Stromal cell of bone marrow (primary cell): ENCODE data around the gene BOD1L1.

Source experiments
- DNase-seq: peaks from one replicate; pipeline ENCODE4 v3.0.0-alpha.2; 2012; ENCODE audit warnings: low read depth

The BOD1L1 gene

DNA sequence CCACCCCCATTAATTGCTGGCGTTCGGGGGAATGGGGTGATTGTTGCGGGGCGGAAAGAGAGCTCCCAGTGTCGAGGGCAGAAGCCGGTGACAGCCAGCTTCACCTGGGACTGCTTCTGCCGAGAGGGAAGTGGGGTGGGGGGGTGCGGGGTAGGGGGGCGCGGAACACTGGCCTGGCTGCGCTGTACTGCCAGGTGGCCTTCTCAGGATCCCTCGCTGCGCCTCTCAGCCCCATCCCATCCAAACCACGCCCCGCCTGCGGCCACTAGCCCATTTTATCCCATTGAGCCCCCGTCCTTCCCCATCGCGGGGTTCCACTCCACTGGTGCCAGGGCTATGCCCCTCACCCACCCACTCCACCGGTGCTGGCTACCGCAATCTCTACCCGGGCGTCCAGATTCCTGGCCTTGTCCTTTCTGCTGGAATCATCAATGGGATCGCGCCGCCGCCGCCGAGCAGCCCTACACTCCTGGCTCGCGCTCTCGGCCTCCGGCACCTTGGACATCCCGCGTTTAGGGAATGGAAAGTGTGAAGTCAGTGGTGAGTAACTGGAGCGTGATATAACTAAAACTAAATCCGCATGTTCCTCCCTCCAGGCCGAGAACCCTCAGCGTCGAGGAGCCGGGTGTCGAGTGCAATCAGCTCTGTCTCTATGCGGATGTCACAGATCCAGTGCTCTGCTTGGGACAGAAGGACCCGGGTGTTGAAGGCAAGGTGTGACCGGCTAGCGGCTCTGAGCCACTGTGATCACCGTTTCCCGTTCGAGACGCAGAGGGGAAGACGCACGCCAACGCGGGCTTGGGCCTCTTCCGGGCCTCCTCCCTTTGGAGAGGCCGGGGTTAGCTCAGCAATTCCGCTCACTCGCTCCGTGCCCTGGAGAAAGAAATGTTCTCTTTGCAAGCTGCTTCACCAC is 103.7 kb downstream of the BOD1L1 start:
- no peak for DNase-seq

DNA sequence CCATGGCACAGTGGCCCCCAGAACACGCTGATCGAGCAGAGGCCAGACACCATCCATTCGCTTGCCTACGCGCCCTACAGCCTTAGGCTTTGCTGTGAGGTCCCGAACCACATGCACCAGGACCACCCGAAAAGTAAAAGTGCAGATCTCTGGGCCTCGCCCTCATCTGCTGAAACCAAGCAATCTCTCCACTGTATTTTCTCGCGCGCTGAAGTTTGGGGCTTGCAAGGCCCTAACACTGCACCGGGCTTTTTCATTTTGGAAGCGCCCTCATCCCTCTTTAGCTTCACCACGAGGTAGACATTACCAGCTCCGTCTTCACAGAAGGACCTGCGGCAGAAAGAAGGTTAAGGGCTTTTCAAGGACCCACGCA is 104.4 kb downstream of the BOD1L1 start:
- no peak for DNase-seq

DNA sequence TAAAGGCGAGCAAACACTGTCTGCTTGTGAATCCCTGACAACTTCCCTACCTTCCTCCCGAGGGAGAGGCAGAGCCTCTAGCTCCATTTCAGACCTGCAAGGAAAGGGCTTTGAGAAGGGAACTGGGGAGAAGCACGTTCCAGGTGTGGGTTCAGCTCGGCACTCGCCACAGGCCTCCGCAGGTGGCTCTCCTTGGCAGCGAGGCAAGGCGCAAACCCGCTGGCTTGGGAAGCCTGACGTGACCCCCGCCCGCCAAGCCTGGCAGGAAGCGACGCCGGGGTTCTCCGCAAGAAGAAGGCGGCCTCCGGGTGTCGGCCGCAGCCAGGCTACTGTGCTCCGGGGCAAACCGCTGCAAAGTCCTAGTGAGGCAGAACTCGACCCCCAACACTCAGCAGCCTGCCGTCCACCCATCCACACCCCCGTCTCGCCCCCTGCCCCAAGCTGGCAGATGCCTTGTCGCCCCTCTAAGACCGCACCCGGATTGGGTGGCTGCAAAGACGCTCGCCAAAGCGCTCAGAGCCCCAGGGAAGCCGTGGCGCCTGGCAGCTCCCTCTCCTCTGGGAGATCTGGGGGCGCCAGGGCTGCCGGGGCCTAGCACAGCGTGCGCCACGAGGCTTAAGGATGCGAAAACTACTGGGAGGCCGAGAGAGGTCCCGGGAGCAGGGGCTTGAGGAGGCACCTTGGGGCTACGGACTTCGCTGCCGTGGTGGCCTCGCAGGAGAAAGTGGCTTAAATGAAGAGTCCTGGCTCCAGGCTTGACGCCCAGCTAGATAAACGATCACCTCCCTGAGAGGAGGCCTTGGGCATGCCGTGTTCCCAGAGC is 105.0 kb downstream of the BOD1L1 start:
- no peak for DNase-seq

DNA sequence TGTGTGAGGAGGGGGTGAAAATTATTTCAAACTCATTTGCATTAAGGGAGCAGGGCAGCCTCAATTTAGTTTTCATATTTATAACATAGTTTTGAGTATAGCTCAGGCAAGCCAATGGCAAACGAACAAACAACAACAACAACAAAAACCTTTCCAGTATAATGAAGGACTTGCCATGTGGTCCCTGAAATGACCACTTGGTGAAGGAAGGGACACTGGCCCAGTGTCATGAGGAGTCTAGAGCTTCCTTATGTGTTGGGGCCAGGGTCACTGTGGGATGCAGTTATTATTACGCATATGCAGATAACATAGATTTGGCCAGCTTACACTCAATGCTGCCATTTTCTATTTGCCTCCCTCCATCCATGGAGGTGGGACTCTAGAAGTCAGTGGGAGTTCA is 106.5 kb downstream of the BOD1L1 start:
- DNase-seq: no peak
